Measurements from ENCODE around the gene FOXJ1. TPM values are rescaled to one million over a fixed set of nuclear protein-coding genes. Genes with fewer than 3 reads are reported as not detected.

The FOXJ1 gene
- total RNA-seq, 1 experiment from 2014 or later = not detected

DNA sequence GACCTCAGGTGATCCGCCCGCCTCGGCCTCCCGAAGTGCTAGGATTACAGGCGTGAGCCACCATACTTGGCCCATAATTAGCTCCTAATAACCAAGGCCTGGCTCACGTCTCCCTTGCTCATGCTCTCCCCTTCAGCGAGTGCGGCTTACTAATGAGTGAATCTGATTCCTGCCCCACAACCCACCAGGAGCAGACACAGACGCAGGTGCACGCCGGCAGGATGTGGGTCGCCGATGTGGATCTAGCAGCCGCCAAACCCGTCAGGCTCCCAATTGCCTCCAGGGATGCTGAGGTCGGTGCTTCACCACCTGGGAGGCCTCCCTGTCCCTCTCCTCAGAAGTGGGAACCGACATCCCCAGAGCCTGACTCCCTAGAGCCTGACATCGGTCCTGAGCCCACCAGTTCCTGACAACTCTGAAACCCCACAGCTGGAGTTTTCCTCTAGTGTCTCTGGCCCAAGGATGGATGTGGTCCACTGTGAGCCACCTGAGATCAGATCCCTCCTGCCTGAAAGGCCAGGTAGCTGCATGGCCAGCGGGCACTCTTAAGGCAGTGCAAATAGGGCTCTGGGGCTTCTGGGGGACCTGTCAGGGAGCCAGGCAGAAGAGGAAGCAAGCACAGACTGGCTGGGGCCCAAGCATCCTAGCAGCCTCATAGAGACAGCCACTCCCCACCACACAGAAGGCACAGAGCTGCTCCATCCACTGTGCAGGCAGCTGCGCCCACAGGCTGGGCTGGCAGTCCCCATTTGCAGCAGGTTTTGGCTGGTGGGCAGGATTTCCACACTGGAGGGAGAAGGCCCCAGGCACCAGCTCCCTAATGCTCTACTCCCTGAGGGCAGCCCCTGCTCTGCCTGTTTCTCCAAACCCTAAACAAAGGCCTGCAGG lies 48.3 kb downstream of the FOXJ1 start:
- DNase-seq (ENCODE audit: low read depth) = no peak

DNA sequence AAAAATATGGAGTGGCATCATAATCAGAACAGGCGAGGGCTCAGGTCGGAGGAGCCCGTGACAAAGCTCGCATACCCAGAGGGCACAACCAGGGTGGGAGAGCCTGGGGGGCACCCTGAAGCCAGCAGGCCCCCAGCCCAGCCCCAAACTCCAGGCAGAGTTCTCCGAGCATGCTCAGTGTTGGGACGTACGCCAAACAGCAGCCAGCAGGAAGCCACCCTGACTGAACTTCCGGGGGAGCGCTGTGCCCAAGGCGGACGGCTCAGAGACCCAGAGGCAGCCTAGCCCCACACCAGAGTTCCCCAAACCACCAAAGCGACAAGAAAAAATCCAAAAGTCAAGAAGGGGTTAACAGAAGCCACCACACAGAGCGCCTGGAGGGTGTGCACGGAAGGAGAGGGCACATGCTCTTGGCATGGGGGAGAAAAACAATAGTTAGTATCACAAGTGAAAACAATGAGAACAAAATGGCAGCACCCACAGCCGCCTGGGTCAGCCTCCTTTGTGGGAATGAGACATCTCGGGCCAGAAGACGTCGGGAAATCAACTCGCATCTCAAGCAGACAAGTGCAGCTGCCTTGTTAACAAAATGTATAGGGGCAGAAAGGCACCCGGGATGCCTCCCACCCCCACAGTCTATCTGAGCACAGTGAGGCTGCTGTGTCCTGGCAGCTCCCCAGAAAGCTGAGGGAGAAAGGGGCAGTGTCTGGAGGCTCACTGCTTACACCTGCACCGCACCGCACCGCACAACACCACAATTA lies 49.3 kb downstream of the FOXJ1 start:
- DNase-seq (ENCODE audit: low read depth) = no peak

DNA sequence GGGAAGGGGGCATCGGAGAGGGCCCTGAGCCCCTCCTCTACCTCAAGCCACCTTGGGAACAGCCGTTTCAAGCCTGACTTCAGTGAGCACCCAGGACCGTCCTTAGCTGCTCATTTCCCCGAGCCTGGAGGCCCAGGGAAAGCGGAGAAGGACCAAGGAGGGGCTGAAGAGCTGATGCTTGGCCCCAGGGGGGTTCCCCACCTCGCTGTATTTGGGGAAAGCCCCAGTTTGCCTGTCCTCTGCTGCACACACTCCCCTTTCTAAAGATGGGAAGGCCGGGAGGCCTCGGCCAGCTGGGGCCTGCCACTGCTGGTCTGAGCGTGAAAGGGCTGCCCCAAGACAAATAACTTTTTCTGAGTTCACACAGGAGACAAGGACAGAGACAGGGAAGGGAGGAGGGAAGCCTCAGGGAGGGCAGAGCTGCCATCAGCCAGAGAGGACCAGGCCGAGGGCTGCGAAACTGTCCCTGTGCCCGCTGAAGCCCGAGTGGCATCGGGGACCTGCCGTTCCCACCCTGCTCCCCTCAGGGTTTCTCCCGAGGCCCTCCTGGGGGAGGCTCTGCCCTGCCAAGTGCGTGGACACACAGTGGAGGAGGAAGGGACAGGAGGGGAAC lies 50.4 kb downstream of the FOXJ1 start:
- DNase-seq (ENCODE audit: low read depth) = no peak

DNA sequence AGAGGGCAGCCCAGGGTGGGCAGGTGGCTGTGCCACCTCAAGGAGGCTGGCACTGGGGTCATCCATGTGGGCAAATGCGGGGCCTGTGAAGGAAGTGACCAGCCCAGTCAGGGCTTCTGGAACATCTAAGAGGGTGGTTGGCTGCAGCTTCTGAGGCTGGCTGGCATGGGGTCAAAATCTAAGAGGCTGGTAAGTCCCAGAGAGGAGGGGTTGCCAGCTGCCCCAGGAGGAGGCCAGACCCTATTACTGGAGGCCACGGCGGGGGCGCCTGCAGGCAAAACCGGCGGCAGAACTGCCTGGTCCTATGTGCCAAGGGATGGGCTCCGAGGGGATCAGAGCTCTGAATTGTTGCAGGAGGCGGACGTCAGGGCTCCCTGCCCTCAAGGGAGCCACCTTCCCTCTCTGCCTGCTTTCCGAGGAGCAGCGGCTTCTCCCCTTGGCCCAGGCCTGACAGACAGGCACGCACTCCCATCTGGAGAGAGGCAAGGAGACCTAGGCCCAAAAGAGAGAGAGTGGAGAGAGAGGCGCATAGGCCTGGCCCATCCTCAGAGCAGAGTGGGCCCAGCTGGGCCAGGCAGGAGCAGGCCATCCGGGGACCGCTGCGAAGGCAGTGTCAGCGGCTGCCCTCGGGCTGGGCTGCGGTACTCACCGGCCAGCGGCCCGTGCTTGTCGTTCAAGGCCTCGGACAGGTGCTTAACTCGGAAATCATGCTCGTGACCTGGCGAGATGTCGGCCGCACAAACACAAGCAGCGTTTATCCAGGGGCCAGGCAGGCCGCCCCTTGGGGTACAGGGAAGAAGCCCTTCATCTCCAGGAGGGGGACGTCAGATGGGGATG lies 51.1 kb downstream of the FOXJ1 start:
- DNase-seq (ENCODE audit: low read depth) = no peak

DNA sequence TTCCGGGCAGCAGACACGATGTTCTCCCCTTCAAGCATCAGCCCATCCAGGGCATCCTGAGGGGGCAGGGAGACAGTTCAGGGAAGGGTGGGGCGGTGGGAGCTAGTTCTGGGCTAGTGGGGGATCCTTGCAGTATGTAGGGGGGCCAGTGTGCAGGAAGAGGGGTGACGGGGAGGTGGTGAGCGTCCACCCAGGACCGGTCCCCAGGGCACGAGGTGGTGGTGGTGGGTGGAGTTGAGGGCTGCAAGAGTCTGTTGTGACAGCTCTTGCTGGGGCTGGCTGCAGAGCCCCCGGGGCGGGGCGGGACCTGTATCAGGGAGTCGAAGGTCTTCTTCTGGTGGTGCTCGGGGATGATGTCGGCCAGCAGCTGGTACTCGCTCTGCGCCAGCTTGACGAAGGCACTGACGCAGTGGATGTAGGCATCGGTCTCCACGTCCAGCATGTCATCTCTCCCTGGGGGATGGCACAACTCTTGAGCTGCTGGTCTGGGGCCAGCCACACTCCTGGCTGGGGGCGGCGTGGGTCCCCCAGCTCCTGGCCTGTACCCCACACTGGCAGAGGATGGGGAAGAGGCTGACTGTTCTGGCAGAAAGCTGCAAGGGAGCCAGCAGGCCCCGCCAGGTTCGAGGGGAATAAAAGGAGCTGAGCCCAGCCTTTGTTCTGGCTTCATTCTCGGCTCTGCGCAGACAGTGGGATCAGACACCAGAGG lies 52.0 kb downstream of the FOXJ1 start:
- DNase-seq (ENCODE audit: low read depth) = no peak

DNA sequence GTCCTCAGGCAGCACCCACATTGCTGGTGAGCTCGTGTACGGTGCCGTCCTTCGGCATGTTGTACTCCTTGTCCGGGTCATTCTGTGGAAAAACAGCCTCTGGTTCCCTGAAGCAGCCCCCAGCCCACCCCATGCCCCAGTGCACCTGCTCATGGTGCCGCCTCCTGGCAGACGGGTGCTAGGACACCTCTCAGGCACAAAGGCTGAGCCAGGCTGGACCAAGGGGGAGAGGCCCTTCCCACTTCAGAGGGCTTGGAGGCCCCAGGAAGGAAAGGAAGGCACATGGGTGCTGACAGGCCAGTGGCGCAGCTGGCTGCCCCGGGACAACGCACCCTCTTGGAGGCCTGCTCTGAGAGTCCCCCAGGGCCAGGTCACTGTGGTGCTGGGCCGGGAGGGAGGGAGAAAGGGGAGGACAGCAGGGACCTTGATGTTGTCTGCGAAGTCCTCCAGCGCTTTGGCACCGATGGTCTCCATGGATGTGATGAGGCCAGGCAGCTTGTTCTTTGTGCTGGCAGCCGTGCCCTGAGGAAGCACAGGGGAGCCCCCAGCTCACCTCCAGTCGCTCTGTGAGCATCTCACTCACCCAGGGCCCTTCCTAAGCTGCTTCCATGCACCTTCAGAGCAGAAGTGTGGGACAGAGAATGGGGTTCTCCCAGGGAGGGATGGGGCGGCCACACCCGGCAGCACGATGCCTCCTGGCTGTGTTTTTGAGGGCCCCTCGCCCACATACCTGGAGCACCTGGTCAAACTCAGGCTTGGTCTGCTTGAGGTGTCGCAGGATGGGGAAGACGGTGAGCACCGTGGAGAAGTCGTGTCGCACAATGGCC lies 52.8 kb downstream of the FOXJ1 start:
- DNase-seq (ENCODE audit: low read depth) = no peak

DNA sequence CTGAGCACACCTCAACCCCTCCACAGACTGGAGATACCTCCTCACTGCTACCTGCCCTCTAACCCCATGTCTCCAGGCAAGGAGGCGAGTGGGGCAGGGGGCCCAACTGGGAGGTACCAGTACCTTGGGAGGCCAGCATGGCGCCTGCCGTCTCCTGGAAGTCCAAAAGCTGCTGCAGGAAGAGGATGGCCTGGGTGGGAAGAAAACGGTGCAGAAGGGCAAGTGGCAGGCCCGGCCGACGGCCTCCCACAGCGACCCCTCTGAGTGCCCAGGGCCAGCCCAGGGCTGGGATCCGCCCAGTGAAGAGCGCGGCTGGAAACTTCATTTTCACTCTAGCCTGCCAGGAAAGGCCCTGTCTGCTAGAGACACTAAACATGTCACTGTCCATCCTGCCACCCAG lies 53.5 kb downstream of the FOXJ1 start:
- DNase-seq (ENCODE audit: low read depth) = no peak

DNA sequence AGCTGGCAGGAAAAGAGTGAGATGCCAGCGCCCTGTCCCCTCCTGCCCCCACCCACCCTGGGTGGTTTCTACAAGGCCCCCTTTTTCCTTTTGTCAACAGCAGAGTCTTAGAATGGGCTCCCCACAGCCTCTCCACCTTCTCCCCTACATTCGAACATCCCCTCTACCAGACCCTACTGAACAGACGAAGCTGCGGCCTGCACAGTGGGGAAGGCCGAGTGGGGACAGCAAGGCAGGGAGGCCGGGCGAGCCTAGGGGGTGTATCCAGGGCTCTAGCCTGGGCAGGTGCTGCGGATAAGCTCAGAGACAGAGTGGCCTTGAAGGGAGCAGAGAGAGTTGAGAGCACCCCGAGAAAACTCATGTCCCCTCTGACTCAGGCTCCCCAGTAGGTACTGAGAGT lies 54.7 kb downstream of the FOXJ1 start:
- DNase-seq (ENCODE audit: low read depth) = no peak

Small RNAs within 50 kb of the gene (small RNA-seq; reads per million reads assigned to genes)
- not detected for gene MIR6868

Other genes with a start within 250 kb of the FOXJ1 start
- 36.0 and 36.9 TPM in 2 replicates for gene TRIM65, start 244.3 kb downstream of the FOXJ1 start, total RNA-seq (2014; rRNA removed; shearing (Covaris generic))
- 63.8 and 66.9 TPM in 2 replicates for gene MRPL38, start 236.4 kb downstream of the FOXJ1 start, total RNA-seq (2014; rRNA removed; shearing (Covaris generic))
- gene FBF1, start 200.2 kb downstream of the FOXJ1 start, total RNA-seq (2014; rRNA removed; shearing (Covaris generic)) = 9.5 and 10.8 TPM in 2 replicates
- gene ACOX1, start 162.1 kb downstream of the FOXJ1 start, total RNA-seq (2014; rRNA removed; shearing (Covaris generic)) = 17.6 and 23.0 TPM in 2 replicates
- gene TEN1, start 162.0 kb downstream of the FOXJ1 start, total RNA-seq (2014; rRNA removed; shearing (Covaris generic)) = 23.8 and 32.8 TPM in 2 replicates
- 2.1 and 3.5 TPM in 2 replicates for gene CDK3, start 140.4 kb downstream of the FOXJ1 start, total RNA-seq (2014; rRNA removed; shearing (Covaris generic))
- gene EVPL, start 113.9 kb downstream of the FOXJ1 start, total RNA-seq (2014; rRNA removed; shearing (Covaris generic)) = 0.03 TPM in 1 of 2 replicates, not detected in the other
- gene SRP68, start 68.7 kb downstream of the FOXJ1 start, total RNA-seq (2014; rRNA removed; shearing (Covaris generic)) = 30.5 and 55.3 TPM in 2 replicates
- 0.18 TPM in 1 of 2 replicates, not detected in the other for gene GALR2, start 66.5 kb downstream of the FOXJ1 start, total RNA-seq (2014; rRNA removed; shearing (Covaris generic))
- 0.06 and 0.10 TPM in 2 replicates for gene ZACN, start 62.1 kb downstream of the FOXJ1 start, total RNA-seq (2014; rRNA removed; shearing (Covaris generic))
- gene EXOC7, start 37.5 kb downstream of the FOXJ1 start, total RNA-seq (2014; rRNA removed; shearing (Covaris generic)) = 78.6 and 82.7 TPM in 2 replicates
- 0.10 and 0.23 TPM in 2 replicates for gene RNF157, start 99.2 kb upstream of the FOXJ1 start, total RNA-seq (2014; rRNA removed; shearing (Covaris generic))
- 42.5 and 65.9 TPM in 2 replicates for gene UBALD2, start 124.1 kb upstream of the FOXJ1 start, total RNA-seq (2014; rRNA removed; shearing (Covaris generic))
- 1.5 and 1.6 TPM in 2 replicates for gene QRICH2, start 167.0 kb upstream of the FOXJ1 start, total RNA-seq (2014; rRNA removed; shearing (Covaris generic))
- 20.8 and 35.2 TPM in 2 replicates for gene PRPSAP1, start 212.7 kb upstream of the FOXJ1 start, total RNA-seq (2014; rRNA removed; shearing (Covaris generic))
- 107 and 122 TPM in 2 replicates for gene SPHK1, start 243.4 kb upstream of the FOXJ1 start, total RNA-seq (2014; rRNA removed; shearing (Covaris generic))

All from HT1080 (cell line).